GM19193 (cell line): Measurements from ENCODE around the gene MAPRE3.

Experiments
- POLR2A ChIP-seq: IDR thresholded peaks from 4 replicates; pipeline ENCODE4 v1.6.1; 2011; ENCODE audit not compliant: insufficient read depth, insufficient read length; ENCODE audit errors: extremely low read depth

The MAPRE3 gene

GRCh38 chr2:27051902-27052645, 81.6 kb downstream of the MAPRE3 start:
- TF ChIP-seq POLR2A, result no peak

- no peak for TF ChIP-seq POLR2A
Observed at GRCh38 chr2:27053321-27053720, 82.9 kb downstream of the MAPRE3 start.

GRCh38 chr2:27053776-27054175, 83.3 kb downstream of the MAPRE3 start:
- no peak for TF ChIP-seq POLR2A

- TF ChIP-seq POLR2A, result no peak
Observed at GRCh38 chr2:27054721-27055120, 84.3 kb downstream of the MAPRE3 start.

- TF ChIP-seq POLR2A, result no peak
Observed at GRCh38 chr2:27057184-27057583, 86.7 kb downstream of the MAPRE3 start.

- peak; percentile 22 for TF ChIP-seq POLR2A
Observed at GRCh38 chr2:27058210-27058609, 87.8 kb downstream of the MAPRE3 start.

GRCh38 chr2:27059141-27059820, 88.8 kb downstream of the MAPRE3 start:
- no peak for TF ChIP-seq POLR2A

GRCh38 chr2:27060323-27060722, 89.9 kb downstream of the MAPRE3 start:
- TF ChIP-seq POLR2A, result no peak

- no peak for TF ChIP-seq POLR2A
Observed at GRCh38 chr2:27065128-27065527, 94.7 kb downstream of the MAPRE3 start.

GRCh38 chr2:27067385-27067784, 96.9 kb downstream of the MAPRE3 start:
- TF ChIP-seq POLR2A, result no peak

GRCh38 chr2:27069436-27069835, 99.0 kb downstream of the MAPRE3 start:
- no peak for TF ChIP-seq POLR2A

- TF ChIP-seq POLR2A, result no peak
Observed at GRCh38 chr2:27069961-27070618, 99.7 kb downstream of the MAPRE3 start.

GRCh38 chr2:27070653-27071276, 100.3 kb downstream of the MAPRE3 start:
- TF ChIP-seq POLR2A, result no peak

- TF ChIP-seq POLR2A, result peak; percentile 96
Observed at GRCh38 chr2:27071277-27071989, 101.0 kb downstream of the MAPRE3 start, which contains the start of gene OST4. OST4 (minus strand) TSS chr2:27071654.
